Frontal cortex (tissue), 4 donors: Measurements from ENCODE around the gene PCBP4. TPM values are rescaled to one million over a fixed set of nuclear protein-coding genes. Genes with fewer than 3 reads are reported as not detected.
A peak's percentile ranks its signal among the peaks of the same experiment; 100 is the strongest.

Experiments used
- DNase-seq, 2 donors: peaks; one replicate each; pipeline ENCODE4 v3.0.0; 2012; ENCODE audit warnings: low spot score in 2 of 2
- FAIRE-seq: peaks from 2 replicates; lab custom pipeline; 2012; peaks lifted over from hg19 to GRCh38; lab: Jason Lieb, UNC
- total RNA-seq: library from RNA; depleted of rRNA; stranded (reverse); fragments of >200 nt; gene quantifications from one replicate; pipeline ENCODE4 v1.2.3, GENCODE V29; 2014
- donor health status: control.
- donor health status: control.
- donor health status: control.

PCBP4 gene
- total RNA-seq, 1 donor from 2014 or later = 45.7 TPM

DNA sequence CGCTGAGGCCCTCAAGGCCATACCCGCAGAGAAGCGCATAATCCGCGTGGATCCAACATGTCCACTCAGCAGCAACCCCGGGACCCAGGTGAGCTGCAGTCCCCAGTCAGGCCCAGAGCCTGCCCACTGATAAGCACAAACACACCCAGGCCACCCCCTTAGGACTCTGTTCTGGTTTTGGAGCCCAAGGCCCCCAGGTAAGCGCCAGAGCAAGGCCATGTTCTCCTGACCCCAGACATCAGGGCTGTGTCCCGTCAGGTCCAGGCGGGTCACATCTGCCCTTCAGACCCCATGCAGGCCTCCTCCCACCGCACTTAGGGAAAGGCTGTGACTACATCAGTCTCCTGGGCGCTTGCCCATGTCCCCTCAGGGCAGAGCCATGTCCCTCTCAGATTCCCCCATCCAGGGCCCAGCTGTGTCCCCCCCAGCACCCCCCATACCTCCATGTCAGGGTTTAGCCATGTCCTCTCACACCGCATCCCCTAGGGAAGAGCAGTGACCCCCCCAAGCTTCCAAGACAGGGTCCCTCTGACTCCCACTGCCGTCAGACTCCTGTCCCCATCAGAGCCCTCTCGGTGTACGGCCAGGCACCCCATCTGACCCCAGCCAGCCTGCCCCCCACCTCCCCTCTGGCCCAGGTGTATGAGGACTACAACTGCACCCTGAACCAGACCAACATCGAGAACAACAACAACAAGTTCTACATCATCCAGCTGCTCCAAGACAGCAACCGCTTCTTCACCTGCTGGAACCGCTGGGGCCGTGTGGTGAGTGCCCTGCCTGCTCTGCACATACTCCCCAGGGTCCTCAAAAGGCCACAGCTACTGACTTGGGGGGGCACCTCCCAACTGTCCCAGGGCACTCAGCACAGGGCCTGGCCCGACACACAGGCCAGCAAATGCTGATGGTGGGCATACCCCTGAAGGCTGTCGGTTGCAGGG, 23.5 kb downstream of the PCBP4 start:
- FAIRE-seq = no peak

GRCh38 chr3:51942603-51943450, 24.4 kb downstream of the PCBP4 start:
- FAIRE-seq (no peak), DNase-seq (peak in 1 of 2 donors; percentile 57)

More for the DNA sequence above, 23.5 kb downstream of the PCBP4 start:
- no peak for DNase-seq

DNA sequence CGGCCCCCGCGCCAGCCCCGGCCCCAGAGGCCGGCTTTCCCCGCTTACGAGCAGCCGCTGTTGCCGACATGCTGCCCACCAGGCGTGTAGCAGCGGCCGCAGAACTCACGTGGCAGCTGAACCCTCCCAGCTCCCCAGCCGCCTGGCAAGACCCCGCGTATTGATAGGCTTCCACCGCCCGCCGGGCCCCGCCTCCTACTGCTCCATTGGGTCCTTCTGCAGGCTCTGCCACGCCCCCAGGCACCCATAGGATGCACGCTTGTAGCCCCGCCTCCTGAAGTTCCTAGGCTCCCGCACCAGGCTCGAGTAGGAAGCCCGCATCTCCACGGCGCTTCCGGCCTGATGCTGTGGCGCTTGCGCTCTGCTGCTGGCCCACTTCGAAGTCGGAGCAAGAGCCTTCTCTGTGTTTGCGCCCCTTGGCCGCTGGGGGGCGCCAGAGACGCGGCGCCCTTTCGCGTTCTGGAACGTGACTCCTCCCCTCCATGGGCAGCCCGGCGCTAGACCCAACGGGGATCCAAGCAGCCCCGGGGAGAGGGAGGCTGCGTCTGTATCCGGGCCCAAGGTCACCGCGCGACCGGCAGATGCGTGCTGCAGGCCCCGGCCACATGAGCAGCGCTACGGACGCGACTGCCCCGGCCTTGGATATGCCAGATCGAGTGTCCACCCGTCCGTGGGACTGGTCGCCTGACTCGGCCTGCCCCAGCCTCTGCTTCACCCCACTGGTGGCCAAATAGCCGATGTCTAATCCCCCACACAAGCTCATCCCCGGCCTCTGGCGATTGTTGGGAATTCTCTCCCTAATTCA, 25.3 kb downstream of the PCBP4 start, which contains the start of the genes PARP3 and RRP9:
TSS of gene PARP3 (plus strand) at position 566 of the 805 bp plus-strand sequence. CDS start 993 bp downstream, outside the sequence.
TSS of gene RRP9 (minus strand) at position 107 of the 805 bp plus-strand sequence. CDS start at position 70, 37 bp downstream.
- peak; percentile 99 for FAIRE-seq
- peak; percentile 98 to 100 for DNase-seq

DNA sequence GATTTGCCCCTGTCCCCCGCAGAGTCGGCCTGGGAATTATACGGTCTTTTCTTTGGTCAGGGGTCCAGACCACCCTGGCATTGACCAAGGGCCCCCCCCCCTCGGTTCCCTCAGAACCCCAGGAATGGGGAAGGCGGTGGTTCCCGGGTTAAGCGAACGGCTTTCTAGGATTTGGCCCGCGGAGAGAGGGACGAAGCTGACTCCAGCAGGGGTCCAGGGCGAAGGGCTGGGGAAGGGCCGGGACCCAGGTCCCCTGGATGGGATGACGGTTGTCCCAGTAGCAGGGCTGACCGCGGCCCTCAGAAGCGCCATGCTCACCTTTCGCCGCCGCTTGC, 25.8 kb downstream of the PCBP4 start:
- FAIRE-seq (no peak), DNase-seq (no peak)

- no peak for FAIRE-seq
- no peak for DNase-seq
Measured at GRCh38 chr3:51940648-51941462, 26.4 kb downstream of the PCBP4 start.

DNA sequence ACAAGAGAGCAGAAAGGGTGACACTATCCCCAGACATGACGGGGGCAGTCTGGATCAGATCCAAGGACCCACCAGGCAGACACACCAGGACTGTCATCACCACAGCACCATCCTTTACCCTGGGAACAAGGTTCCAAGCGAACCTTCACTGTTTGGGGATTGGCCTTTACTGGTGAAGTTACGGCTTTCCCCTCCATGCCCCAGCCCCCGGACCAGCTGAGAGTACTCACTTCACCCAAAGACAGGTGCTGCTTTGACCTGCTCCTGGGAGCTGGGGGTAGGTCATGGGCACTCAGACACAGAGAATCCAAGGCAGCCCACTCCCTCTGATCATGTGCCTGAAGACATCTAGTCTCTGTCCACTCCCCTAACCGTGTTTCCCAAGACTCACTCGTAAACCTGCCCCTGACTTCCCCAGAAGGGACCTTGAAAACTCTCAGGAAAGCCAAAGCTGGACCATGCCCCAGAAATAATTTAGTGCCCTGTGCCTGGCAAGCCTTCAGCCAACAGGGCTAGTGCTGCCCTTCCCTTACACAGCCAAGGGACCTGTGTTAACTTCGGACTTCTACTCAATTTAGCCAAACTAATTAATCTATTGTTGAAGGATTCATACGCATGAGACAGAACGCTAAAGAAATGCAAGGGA, 28.4 kb downstream of the PCBP4 start:
- DNase-seq (no peak), FAIRE-seq (no peak)

GRCh38 chr3:51937611-51938450, 29.4 kb downstream of the PCBP4 start:
- DNase-seq = no peak
- FAIRE-seq = no peak

DNA sequence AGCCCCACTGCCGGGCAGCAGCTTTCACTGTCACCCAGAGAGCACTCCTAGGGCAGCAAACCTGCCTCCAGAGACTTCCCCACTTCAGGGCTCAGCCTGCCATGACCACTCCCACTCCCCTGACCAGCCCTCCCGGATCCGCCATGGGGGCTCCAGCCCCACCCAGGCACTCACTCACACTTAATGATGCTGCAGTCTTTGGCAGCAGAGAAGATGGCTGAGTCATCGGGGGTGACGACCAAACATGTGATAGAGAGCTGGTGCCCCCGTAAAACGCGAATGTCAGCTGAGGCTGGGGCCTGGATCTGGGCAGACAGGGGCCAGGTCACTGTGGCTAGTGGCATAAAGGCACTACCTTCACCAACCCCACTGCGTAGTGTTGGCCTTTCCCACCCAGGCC, 30.2 kb downstream of the PCBP4 start:
- FAIRE-seq = no peak
- DNase-seq = no peak

DNA sequence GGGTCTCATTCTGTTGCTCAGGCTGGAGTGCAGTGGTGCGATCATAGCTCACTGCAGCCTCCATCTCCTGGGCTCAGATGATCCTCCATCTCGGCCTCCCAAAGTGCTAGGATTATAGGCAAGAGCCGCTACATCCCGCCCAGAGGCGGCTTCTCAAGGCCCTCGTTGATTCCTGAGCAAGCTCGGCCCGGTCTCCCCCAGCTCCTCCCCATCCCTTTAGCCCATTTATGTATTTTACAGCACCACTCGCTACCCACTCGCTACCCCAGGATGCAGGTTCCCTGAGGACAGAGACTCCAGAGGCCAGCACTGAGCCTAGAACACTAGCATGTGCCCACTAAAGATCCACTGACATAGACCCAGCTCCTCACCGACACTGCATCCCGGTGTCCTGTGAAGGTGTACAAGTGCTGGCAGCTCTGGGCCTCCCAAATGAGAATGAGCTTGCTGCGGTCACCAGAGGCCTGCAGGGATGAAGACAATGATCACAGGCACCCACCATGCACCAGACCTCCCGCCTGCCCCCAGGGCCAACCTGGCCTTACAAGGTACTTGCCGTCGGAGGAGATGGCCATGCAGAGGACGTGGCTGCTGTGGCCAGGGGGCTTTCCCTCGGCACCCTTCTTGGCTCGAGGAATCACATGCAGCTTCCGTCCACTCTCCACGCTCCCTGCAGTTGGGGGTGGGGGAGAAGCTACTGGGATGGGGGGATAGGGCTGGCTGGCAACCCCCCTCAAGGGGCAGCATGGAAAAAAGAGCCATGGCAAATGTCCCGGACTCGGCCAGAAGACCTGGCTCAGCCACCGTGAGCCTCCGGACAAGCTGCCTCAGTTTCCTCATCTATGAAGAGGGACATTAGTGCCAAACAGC, 31.1 kb downstream of the PCBP4 start:
- DNase-seq (no peak), FAIRE-seq (no peak)

GRCh38 chr3:51934991-51935885, 32.0 kb downstream of the PCBP4 start:
- DNase-seq = no peak
- no peak for FAIRE-seq

- FAIRE-seq = no peak
Measured at GRCh38 chr3:51934139-51934850, 33.0 kb downstream of the PCBP4 start.

GRCh38 chr3:51933471-51934138, 33.6 kb downstream of the PCBP4 start:
- DNase-seq (no peak), FAIRE-seq (no peak)

More at GRCh38 chr3:51934139-51934850, 33.0 kb downstream of the PCBP4 start:
- no peak for DNase-seq

- DNase-seq = no peak
- FAIRE-seq = no peak
Measured at GRCh38 chr3:51932471-51933370, 34.5 kb downstream of the PCBP4 start.
